ENCODE data around the gene TSSK3.

The TSSK3 gene

DNA sequence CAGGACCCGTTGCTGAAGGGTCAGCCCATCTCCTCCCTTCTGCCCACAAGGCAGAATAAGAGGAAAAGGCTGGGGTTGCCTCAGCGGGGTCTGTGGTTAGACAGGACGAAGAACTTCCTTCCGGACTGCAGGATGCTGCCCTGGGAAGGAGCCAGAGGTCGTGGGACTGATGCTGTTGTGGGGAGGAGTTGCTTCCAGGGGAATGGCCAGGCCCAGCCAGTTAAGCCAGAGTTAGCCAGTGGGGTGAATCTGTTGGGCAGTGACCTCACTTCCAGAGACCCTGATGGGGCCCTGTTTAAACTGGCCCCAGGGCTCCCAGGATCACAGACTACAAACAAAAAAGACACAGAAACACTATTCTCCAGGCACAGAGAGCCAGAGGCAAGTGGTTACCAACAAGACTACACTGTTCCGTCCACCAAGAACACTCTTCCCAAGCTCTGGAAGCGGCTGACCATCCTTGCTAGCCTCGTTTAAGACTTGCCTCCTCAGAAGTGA lies 13.1 kb upstream of the TSSK3 start:
- no peak for TF ChIP-seq CTCF (IDR thresholded peaks at IDR 0.05; ENCODE audit: low read depth, low read length, missing control alignments)
- H3K4me3 ChIP-seq (ENCODE audit: low read depth, low read length) = no peak overlapping the region
- DNase-seq (ENCODE audit: low read depth) = no peak

DNA sequence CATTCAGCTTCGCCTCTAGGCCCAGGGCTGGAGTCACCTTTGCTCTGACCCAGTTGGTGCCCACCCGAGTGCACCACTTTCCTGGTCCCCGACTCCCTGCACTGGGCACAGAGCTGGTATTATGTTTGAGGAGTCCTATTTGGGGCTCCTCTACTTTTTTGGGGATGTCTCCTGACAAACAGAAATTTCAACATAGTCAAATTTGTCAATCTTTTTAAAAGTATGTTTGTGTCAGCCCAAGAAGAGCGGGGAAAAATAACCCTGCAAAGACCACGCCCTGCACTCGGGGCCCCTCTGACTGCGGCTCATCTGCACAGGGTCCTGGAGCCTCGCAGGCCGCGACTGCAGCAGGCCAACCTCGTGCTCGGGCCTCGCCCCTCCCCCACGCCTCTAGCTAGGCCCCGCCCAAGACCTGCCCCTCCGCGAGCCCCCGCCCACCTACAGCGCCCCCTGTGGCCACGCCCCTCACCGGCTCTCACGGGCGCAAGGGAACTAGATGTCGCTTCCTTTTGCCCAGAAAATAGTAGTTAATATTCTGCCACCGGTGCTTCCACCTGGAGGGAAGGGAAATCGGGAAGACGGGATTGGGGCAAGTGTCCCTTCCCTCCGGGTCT lies 11.4 kb upstream of the TSSK3 start:
- DNase-seq (ENCODE audit: low read depth) = no peak
- TF ChIP-seq CTCF (IDR thresholded peaks at IDR 0.05; ENCODE audit: low read depth, low read length, missing control alignments) = peak; percentile 60
- H3K4me3 ChIP-seq (ENCODE audit: low read depth, low read length) = peak overlapping the region; percentile 65

DNA sequence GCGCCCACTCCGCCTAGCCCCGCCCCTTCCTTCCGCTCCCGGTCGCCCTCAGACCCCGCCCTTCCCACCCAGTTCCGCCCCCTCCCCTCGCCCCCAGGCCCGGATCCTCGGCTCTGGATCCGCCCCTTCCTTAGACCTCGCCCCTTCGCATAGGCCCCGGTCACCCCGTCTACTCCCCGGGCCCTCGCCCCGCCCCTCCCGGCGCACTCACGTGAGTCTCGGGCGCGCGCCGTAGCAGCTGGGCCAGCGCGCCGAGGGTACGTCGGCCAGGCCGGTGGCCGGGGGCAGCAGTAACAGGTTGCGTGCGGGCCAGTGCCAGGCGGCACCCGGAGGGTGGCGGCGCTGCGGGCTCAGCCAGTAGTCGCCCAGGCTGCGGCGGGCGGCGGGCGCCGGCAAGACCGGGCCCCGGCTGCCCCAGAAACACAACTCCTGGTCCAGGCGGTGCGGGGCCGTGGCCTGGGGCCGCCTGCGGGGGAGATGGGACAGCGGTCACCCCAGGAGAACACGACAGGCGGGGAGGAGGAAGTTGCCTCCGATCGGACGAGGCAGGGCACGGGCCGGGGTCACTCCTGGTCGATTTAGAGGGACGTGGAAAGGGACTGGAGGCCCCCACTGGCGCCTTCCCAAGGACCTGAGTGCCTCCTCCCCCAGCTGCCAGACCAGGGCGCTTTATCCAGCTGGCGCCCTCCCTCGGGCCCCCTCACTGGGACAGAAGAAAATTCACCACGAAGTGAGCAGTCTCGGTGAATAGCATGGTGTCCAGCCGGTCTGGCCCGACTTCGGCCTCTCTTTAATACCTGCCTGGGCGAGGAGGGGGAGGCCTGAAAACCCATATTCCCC lies 10.7 kb upstream of the TSSK3 start:
- TF ChIP-seq CTCF (IDR thresholded peaks at IDR 0.05; ENCODE audit: low read depth, low read length, missing control alignments) = no peak
- peak; percentile 75 for DNase-seq (ENCODE audit: low read depth)
- H3K4me3 ChIP-seq (ENCODE audit: low read depth, low read length) = peak overlapping the region; percentile 65

GRCh38 chr1:32352239-32352745 lies 10.0 kb upstream of the TSSK3 start:
- no peak for DNase-seq (ENCODE audit: low read depth)
- peak overlapping the region; percentile 65 for H3K4me3 ChIP-seq (ENCODE audit: low read depth, low read length)
- TF ChIP-seq CTCF (IDR thresholded peaks at IDR 0.05; ENCODE audit: low read depth, low read length, missing control alignments) = no peak

DNA sequence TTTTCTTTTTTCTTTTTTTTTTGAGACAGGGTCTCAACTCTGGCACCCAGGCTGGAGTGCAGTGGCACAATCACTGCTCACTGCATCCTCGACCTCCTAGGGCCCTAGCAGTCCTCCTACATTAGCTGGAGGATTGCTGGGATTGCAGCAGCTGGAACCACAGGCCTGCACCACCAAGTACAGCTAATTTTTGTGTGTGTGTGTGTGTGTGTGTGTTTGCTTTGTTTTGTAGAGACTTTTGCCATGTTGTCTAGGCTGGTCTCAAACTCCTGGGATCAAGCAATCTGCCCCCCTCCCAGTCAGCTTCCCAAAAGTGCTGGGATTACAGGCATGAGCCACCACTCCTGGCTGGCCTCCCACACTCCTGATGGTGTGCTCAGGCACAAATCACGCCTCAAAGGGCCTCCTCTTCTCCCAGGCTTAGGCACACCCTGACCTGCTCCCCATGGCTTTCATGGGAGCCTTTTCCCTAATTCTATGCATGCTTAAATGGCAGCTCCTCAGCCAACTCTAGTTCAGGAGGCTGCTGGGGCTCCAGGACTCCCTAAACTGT lies 9.4 kb upstream of the TSSK3 start:
- DNase-seq (ENCODE audit: low read depth) = no peak
- H3K4me3 ChIP-seq (ENCODE audit: low read depth, low read length) = no peak overlapping the region

GRCh38 chr1:32353431-32353830 lies 8.9 kb upstream of the TSSK3 start:
- no peak for TF ChIP-seq CTCF (IDR thresholded peaks at IDR 0.05; ENCODE audit: low read depth, low read length, missing control alignments)
- H3K4me3 ChIP-seq (ENCODE audit: low read depth, low read length) = no peak overlapping the region
- no peak for DNase-seq (ENCODE audit: low read depth)

More for the DNA sequence above, 9.4 kb upstream of the TSSK3 start:
- TF ChIP-seq CTCF (IDR thresholded peaks at IDR 0.05; ENCODE audit: low read depth, low read length, missing control alignments) = no peak

All from GM12864 (cell line).